Left lobe of liver (tissue), 2 donors: Measurements from ENCODE around the gene AQP12A. TPM values are rescaled to one million over a fixed set of nuclear protein-coding genes. Genes with fewer than 3 reads are reported as not detected.
"Not testable (repeated sequence)": the region's sequence is repeated elsewhere in the genome, so short reads cannot be mapped to it uniquely, and the experiment has no call there.

Experiments used
- ATAC-seq: fragments of 200-7000 bp; cut with Tn5 transposase; one replicate; pipeline ENCODE4 v1.9.1; 2020; ENCODE audit warnings: mild to moderate bottlenecking, moderate library complexity
- DNase-seq: peaks from one replicate; pipeline ENCODE4 v3.0.0-alpha.2; 2020; ENCODE audit warnings: low spot score
- total RNA-seq: library from RNA; stranded (reverse); gene quantifications from one replicate; pipeline ENCODE4 v1.2.1, GENCODE V29; 2021
- donor health status: DM: no; HTN: no; CAD: no; lungs with moderate emphysema.
- donor health status: DM: no; HTN: yes; CAD: no.

The AQP12A gene
- not detected for total RNA-seq

GRCh38 chr2:240691631-240692420 is at the start of gene AQP12A:
Gene AQP12A (plus strand): TSS chr2:240691866. CDS start chr2:240691914, 48 bp downstream.
- not testable (repeated sequence) for DNase-seq, ATAC-seq

- ATAC-seq, result no peak
These were observed 49.4 kb upstream of the AQP12A start for GRCh38 chr2:240642061-240642805.

GRCh38 chr2:240642806-240643092 is 48.9 kb upstream of the AQP12A start:
- ATAC-seq (no peak), DNase-seq (no peak)

More at GRCh38 chr2:240642061-240642805, 49.4 kb upstream of the AQP12A start:
- DNase-seq, result no peak

- DNase-seq, result no peak
These were observed 48.4 kb upstream of the AQP12A start for GRCh38 chr2:240643093-240643810.

GRCh38 chr2:240643811-240644150 is 47.9 kb upstream of the AQP12A start:
- no peak for ATAC-seq
- DNase-seq, result no peak

More at GRCh38 chr2:240643093-240643810, 48.4 kb upstream of the AQP12A start:
- no peak for ATAC-seq

GRCh38 chr2:240644171-240644651 is 47.5 kb upstream of the AQP12A start:
- DNase-seq, result no peak

GRCh38 chr2:240644859-240645301 is 46.8 kb upstream of the AQP12A start:
- no peak for DNase-seq

More at GRCh38 chr2:240644171-240644651, 47.5 kb upstream of the AQP12A start:
- ATAC-seq, result no peak

GRCh38 chr2:240645346-240645745 is 46.3 kb upstream of the AQP12A start:
- no peak for DNase-seq
- ATAC-seq, result no peak

More at GRCh38 chr2:240644859-240645301, 46.8 kb upstream of the AQP12A start:
- no peak for ATAC-seq

- ATAC-seq (no peak), DNase-seq (no peak)
These were observed 45.9 kb upstream of the AQP12A start for GRCh38 chr2:240645801-240646175.

- ATAC-seq (no peak), DNase-seq (no peak)
These were observed 45.3 kb upstream of the AQP12A start for GRCh38 chr2:240646176-240646899.

GRCh38 chr2:240646900-240647502 is 44.7 kb upstream of the AQP12A start:
- no peak for DNase-seq
- no peak for ATAC-seq

GRCh38 chr2:240647503-240648154 is 44.0 kb upstream of the AQP12A start:
- ATAC-seq, result no peak
- no peak for DNase-seq

GRCh38 chr2:240648155-240648649 is 43.5 kb upstream of the AQP12A start:
- ATAC-seq (no peak), DNase-seq (no peak)

- ATAC-seq (no peak), DNase-seq (no peak)
These were observed 42.9 kb upstream of the AQP12A start for GRCh38 chr2:240648650-240649275.

- ATAC-seq (no peak), DNase-seq (no peak)
These were observed 42.3 kb upstream of the AQP12A start for GRCh38 chr2:240649331-240649730.

GRCh38 chr2:240650254-240650965 is 41.3 kb upstream of the AQP12A start:
- DNase-seq (no peak), ATAC-seq (no peak)

GRCh38 chr2:240651185-240651584 is 40.5 kb upstream of the AQP12A start:
- DNase-seq, result no peak
- no peak for ATAC-seq
